H1 (cell line): ENCODE results near the gene LSM7. TPM values are rescaled to one million over a fixed set of nuclear protein-coding genes. Genes with fewer than 3 reads are reported as not detected.

Experiments used
- CTCF ChIA-PET: fragments of 300-600 bp; sonication (Branson Sonifier 250); formaldehyde crosslinking; loops from one replicate; lab custom pipeline; 2021; ENCODE audit not compliant: partially characterized antibody; lab: Charles Lee
- POLR2A ChIA-PET: fragments of 300-600 bp; sonication (Branson Sonifier 250); formaldehyde crosslinking; loops from one replicate; lab custom pipeline; 2021; ENCODE audit warnings: inconsistent platforms; ENCODE audit not compliant: partially characterized antibody; lab: Charles Lee
- DNase-seq, 2 experiments: peaks; one replicate each; pipeline versions ENCODE4 v3.0.0 to v3.0.0-alpha.2; 2010 to 2022; ENCODE audit warnings: low spot score in 2 of 2, low read depth in 1 of 2, mixed read lengths in 1 of 2
- FAIRE-seq: peaks from 2 replicates; lab custom pipeline; 2011; peaks lifted over from hg19 to GRCh38; lab: Jason Lieb, UNC
- H2AFZ ChIP-seq: 2 replicates; pipeline ENCODE4 v1.8.1; 2012; ENCODE audit warnings: low read length, inconsistent platforms
- H2AK5ac ChIP-seq: 2 replicates; pipeline ENCODE4 v1.6.1; 2013; ENCODE audit warnings: low read depth, low read length
- H2BK120ac ChIP-seq: replicated peaks from 2 replicates; pipeline ENCODE3; 2013; ENCODE audit warnings: low read depth, low read length, inconsistent platforms
- H2BK12ac ChIP-seq: 2 replicates; pipeline ENCODE4 v1.6.1; 2013; ENCODE audit warnings: low read depth, low read length
- H2BK15ac ChIP-seq: 2 replicates; pipeline ENCODE4 v1.6.1; 2013; ENCODE audit warnings: low read length
- H2BK20ac ChIP-seq: 2 replicates; pipeline ENCODE4 v1.6.1; 2013; ENCODE audit warnings: low read length
- H2BK5ac ChIP-seq: 2 replicates; pipeline ENCODE4 v1.6.1; 2013; ENCODE audit warnings: low read depth, low read length
- H3K14ac ChIP-seq: 2 replicates; pipeline ENCODE4 v1.6.1; 2013; ENCODE audit warnings: inconsistent platforms; ENCODE audit not compliant: insufficient read length
- H3K18ac ChIP-seq: 2 replicates; pipeline ENCODE4 v1.6.1; 2013; ENCODE audit warnings: low read length; ENCODE audit errors: extremely low read depth
- H3K23ac ChIP-seq: 2 replicates; pipeline ENCODE4 v1.6.1; 2013; ENCODE audit warnings: inconsistent platforms; ENCODE audit not compliant: insufficient read length
- H3K23me2 ChIP-seq: 2 replicates; pipeline ENCODE4 v1.6.1; 2013; ENCODE audit warnings: low read depth, low read length
- H3K27ac ChIP-seq: 2 replicates; pipeline ENCODE4 v1.6.1; 2011; ENCODE audit warnings: low read depth, low read length, inconsistent platforms
- H3K27me3 ChIP-seq, 4 experiments: replicated peaks in 1 of 4; 1 replicate in 1 of 4; 2 replicates in 3 of 4; pipeline versions ENCODE4 v1.6.1 to v1.8.1; 2011 to 2013; ENCODE audit warnings: low read length in 3 of 4, mild to moderate bottlenecking in 3 of 4, inconsistent platforms in 2 of 4, mixed read lengths in 2 of 4, moderate library complexity in 1 of 4; ENCODE audit not compliant: control insufficient read depth in 3 of 4, insufficient read depth in 3 of 4; ENCODE audit errors: extremely low read depth in 1 of 4
- H3K36me3 ChIP-seq, 4 experiments: 2 replicates each; pipeline versions ENCODE4 v1.6.1 to v1.8.1; 2011 to 2013; ENCODE audit warnings: mild to moderate bottlenecking in 4 of 4, low read length in 3 of 4, moderate library complexity in 2 of 4, control low read depth in 1 of 4, inconsistent platforms in 1 of 4; ENCODE audit not compliant: insufficient read depth in 4 of 4, control insufficient read depth in 2 of 4
- H3K4ac ChIP-seq: replicated peaks from 2 replicates; pipeline ENCODE3; 2013; ENCODE audit warnings: low read length, low read depth, mixed read lengths, inconsistent platforms; ENCODE audit not compliant: insufficient read length
- H3K4me1 ChIP-seq, 4 experiments: replicated peaks in 1 of 4; 1 replicate in 1 of 4; 2 replicates in 3 of 4; pipeline versions ENCODE4 v1.6.1 to v1.8.1; 2011 to 2013; ENCODE audit warnings: low read length in 3 of 4, inconsistent platforms in 2 of 4, mixed read lengths in 1 of 4; ENCODE audit not compliant: insufficient read depth in 4 of 4, control insufficient read depth in 3 of 4
- H3K4me2 ChIP-seq, 2 experiments: 2 replicates each; pipeline versions ENCODE4 v1.6.1 to v1.8.1; 2011 to 2013; ENCODE audit warnings: low read depth in 2 of 2, low read length in 2 of 2, control low read depth in 1 of 2, inconsistent platforms in 1 of 2, mild to moderate bottlenecking in 1 of 2; ENCODE audit not compliant: insufficient read depth in 1 of 2
- H3K4me3 ChIP-seq, 4 experiments: fragments of 200-600, 300-600 bp in 1 of 4; sonication (generic), shearing (Covaris generic), sonication (Bioruptor Twin) in 1 of 4; 2 replicates each; pipeline versions ENCODE4 v1.5.1 to v1.8.1; 2011 to 2016; ENCODE audit warnings: low read length in 4 of 4, low read depth in 3 of 4, control low read depth in 2 of 4, inconsistent platforms in 2 of 4, mild to moderate bottlenecking in 2 of 4, mixed read lengths in 1 of 4, moderate library complexity in 1 of 4; ENCODE audit not compliant: insufficient read depth in 2 of 4; ENCODE audit errors: extremely low read depth in 1 of 4
- H3K56ac ChIP-seq: replicated peaks from 2 replicates; pipeline ENCODE3; 2013; ENCODE audit warnings: low read depth, mild to moderate bottlenecking, mixed read lengths, low read length, inconsistent platforms; ENCODE audit not compliant: insufficient read length
- H3K79me1 ChIP-seq: 2 replicates; pipeline ENCODE4 v1.6.1; 2013; ENCODE audit warnings: low read depth, low read length, control low read depth
- H3K79me2 ChIP-seq, 2 experiments: 2 replicates each; pipeline versions ENCODE4 v1.6.1 to v1.8.1; 2012 to 2013; ENCODE audit warnings: low read length in 2 of 2, mild to moderate bottlenecking in 2 of 2, inconsistent platforms in 1 of 2; ENCODE audit not compliant: insufficient read depth in 2 of 2, control insufficient read depth in 1 of 2
- H3K9ac ChIP-seq, 4 experiments: replicated peaks in 1 of 4; 1 replicate in 1 of 4; 2 replicates in 3 of 4; pipeline versions ENCODE4 v1.6.1 to v1.8.1; 2011 to 2013; ENCODE audit warnings: low read depth in 3 of 4, low read length in 3 of 4, control low read depth in 2 of 4, mild to moderate bottlenecking in 2 of 4, moderate library complexity in 2 of 4, inconsistent platforms in 1 of 4; ENCODE audit errors: extremely low read depth in 1 of 4
- H3K9me3 ChIP-seq, 2 experiments: 2 replicates each; pipeline versions ENCODE4 v1.6.1 to v1.8.1; 2012 to 2013; ENCODE audit warnings: mild to moderate bottlenecking in 2 of 2, moderate library complexity in 2 of 2, control low read depth in 1 of 2, inconsistent platforms in 1 of 2, low read depth in 1 of 2, low read length in 1 of 2, mixed read lengths in 1 of 2; ENCODE audit not compliant: insufficient read depth in 2 of 2
- H4K20me1 ChIP-seq, 2 experiments: replicated peaks in 1 of 2; 2 replicates each; pipeline versions ENCODE3 to v1.8.1; 2011 to 2013; ENCODE audit warnings: inconsistent platforms in 2 of 2, low read length in 2 of 2, mild to moderate bottlenecking in 1 of 2; ENCODE audit not compliant: insufficient read depth in 2 of 2, control insufficient read depth in 1 of 2
- H4K5ac ChIP-seq: 2 replicates; pipeline ENCODE4 v1.6.1; 2013; ENCODE audit warnings: low read length, low read depth, mixed read lengths, inconsistent platforms; ENCODE audit not compliant: insufficient read length
- H4K8ac ChIP-seq: 2 replicates; pipeline ENCODE4 v1.8.0; 2013; ENCODE audit warnings: mild to moderate bottlenecking, moderate library complexity, low read length, inconsistent platforms; ENCODE audit not compliant: insufficient read depth; ENCODE audit errors: extremely low read depth
- H4K91ac ChIP-seq: replicated peaks from 2 replicates; pipeline ENCODE3; 2013; ENCODE audit warnings: low read length, mixed read lengths, inconsistent platforms; ENCODE audit not compliant: insufficient read length
- EP300 ChIP-seq, 2 experiments: IDR thresholded peaks; 1 replicate in 1 of 2; 2 replicates in 1 of 2; pipeline ENCODE4 v1.6.1; 2011 to 2012; ENCODE audit warnings: low read depth in 2 of 2, low read length in 2 of 2, mild to moderate bottlenecking in 2 of 2, borderline replicate concordance in 1 of 2, inconsistent platforms in 1 of 2, moderate library complexity in 1 of 2
- KDM4A ChIP-seq: IDR thresholded peaks from one replicate; pipeline ENCODE4 v1.7.1; 2012; ENCODE audit warnings: low read depth, mild to moderate bottlenecking, moderate library complexity, low read length, inconsistent platforms; ENCODE audit not compliant: severe bottlenecking
- SIN3A ChIP-seq, 2 experiments: IDR thresholded peaks in 1 of 2; conservative IDR thresholded peaks in 1 of 2; 2 replicates each; pipeline ENCODE4 v1.6.1; 2011 to 2012; ENCODE audit warnings: low read length in 2 of 2, improper control_type of control experiment in 1 of 2, low read depth in 1 of 2, mild to moderate bottlenecking in 1 of 2
- SIX5 ChIP-seq: IDR thresholded peaks from 2 replicates; pipeline ENCODE4 v1.6.1; 2011; ENCODE audit warnings: mild to moderate bottlenecking, low read depth, low read length
- WGBS, 2 experiments: shearing (Covaris generic) in 1 of 2; methylation state at CpG; one replicate each; pipeline versions ENCODE4 v1.1.6 to v1.1.7; 2013 to 2015; ENCODE audit warnings: low lambda C conversion rate in 2 of 2, mixed read lengths in 2 of 2, inconsistent platforms in 1 of 2, low coverage in 1 of 2, missing lambda C conversion rate in 1 of 2; ENCODE audit not compliant: insufficient replicate concordance in 2 of 2, insufficient coverage in 1 of 2, insufficient read length in 1 of 2; ENCODE audit errors: extremely low coverage in 1 of 2, missing lambda C conversion rate in 1 of 2; 5-methylcytosine and 5-hydroxymethylcytosine counted together
- polyA plus RNA-seq, 7 experiments: library from polyadenylated mRNA; depleted of rRNA in 3 of 7; stranded (reverse) in 5 of 7; unstranded in 2 of 7; fragments of >200 nt in 5 of 7; fragments of 200-250 nt in 2 of 7; gene quantifications; 1 replicate in 5 of 7; 2 replicates in 1 of 7; 4 replicates in 1 of 7; pipeline versions ENCODE4 v1.2.1 to v1.2.3, GENCODE V29; 2011 to 2013; ENCODE audit warnings: missing spikeins in 2 of 7, mixed read lengths in 2 of 7
- total RNA-seq: library from RNA; stranded (reverse); fragmentation: NEBNext Ultra II Directional; extraction: Animal tissue kit (Norgen Biotek cat#: 25700); gene quantifications from 2 replicates; pipeline ENCODE4 v1.2.1, GENCODE V29; 2021
- TF ChIP-seq, protein P1 (sequence below): IDR thresholded peaks from 2 replicates; pipeline ENCODE4 v1.6.1; 2011; ENCODE audit warnings: low read length, improper control_type of control experiment
- TF ChIP-seq, protein P2 (sequence below): IDR thresholded peaks from 2 replicates; pipeline ENCODE4 v1.6.1; 2012; ENCODE audit warnings: low read length, inconsistent platforms

LSM7 gene
- total and polyA plus RNA-seq, 2 of the 8 experiments (the other 6 are each of a cell fraction or from before 2014, with no cell fraction given): 228 to 1,335 TPM

DNA sequence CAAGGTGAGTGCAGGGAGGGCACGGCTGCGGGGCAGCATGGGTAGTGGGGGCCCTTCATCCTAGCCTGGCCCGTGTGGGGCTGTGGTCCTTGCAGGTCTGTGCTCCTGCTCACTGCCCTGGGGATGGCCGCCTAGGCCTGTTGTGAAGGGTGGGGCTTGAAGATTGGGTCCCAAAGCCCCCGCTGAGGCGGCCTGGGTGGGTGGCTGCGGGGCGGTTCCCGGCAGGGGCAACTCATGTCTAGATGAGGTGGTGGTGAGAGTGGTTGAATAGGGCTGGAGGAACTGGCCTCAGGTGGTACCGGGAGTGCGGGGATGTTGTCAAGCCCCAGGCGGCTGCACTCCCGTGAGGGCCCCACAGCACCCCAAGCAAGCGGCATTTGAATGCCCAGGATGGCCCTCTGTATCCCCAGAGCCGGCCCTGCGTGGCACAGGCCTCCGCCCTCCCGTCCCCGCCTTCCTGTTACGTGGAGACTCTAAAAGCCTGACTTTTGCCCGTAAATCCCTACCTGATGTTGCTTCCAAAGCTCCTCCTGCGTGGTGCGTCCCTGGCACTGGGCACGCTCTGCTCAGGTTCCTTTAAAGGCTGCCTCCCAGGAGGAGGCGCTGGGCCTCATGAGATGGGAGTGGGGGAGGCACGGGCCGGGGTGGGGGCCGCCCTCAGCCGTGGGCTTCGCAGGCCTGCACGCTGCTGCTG lies 15.1 kb upstream of the LSM7 start:
- H3K4me3 ChIP-seq: no peak overlapping the region
- H3K36me3 ChIP-seq: peaks cover 2 to 23% (median 6%) of the 10 kb centered on the region in 4 experiments; a peak in 3 of 8 replicates
- H2BK20ac ChIP-seq: no peak overlapping the region
- no peak overlapping the region for H2AFZ ChIP-seq
- H3K79me2 ChIP-seq: no peaks in the 10 kb centered on the region
- 95% methylated on average over 25 of the region's 31 CpGs; no CpG with 5 or more reads in 1 of the 2 experiments for WGBS, 2 experiments
- no peaks in the 10 kb centered on the region for H3K79me1 ChIP-seq
- no peaks in the 10 kb centered on the region for H3K9me3 ChIP-seq
- H4K91ac ChIP-seq: no peak overlapping the region
- no peak overlapping the region for H3K56ac ChIP-seq
- no peak overlapping the region for H4K5ac ChIP-seq
- ChIA-PET POLR2A (interaction anchor here (1.1 kb wide), 1 partner anchor 11 kb away, joined by 3 read pairs; no protein-coding TSS in a partner anchor), CTCF (no interaction called here)
- H2BK120ac ChIP-seq: no peak overlapping the region
- no peaks in the 10 kb centered on the region for H3K27me3 ChIP-seq
- DNase-seq (no peak), FAIRE-seq (no peak)
- H3K27ac ChIP-seq: no peak overlapping the region
- H3K18ac ChIP-seq: no peak overlapping the region
- H4K20me1 ChIP-seq: peaks cover 4 to 8% of the 10 kb centered on the region in 2 experiments
- H3K23ac ChIP-seq: no peak overlapping the region
- no peak overlapping the region; the same call in 1 of the 2 replicates for H2BK5ac ChIP-seq
- no peak overlapping the region for H2BK15ac ChIP-seq
- no peak overlapping the region for H3K9ac ChIP-seq
- H4K8ac ChIP-seq: no peak overlapping the region
- H3K4me1 ChIP-seq: no peaks in the 10 kb centered on the region
- no peak overlapping the region for H3K14ac ChIP-seq
- no peaks in the 10 kb centered on the region for H3K23me2 ChIP-seq
- H2BK12ac ChIP-seq: no peak overlapping the region
- no peak overlapping the region for H3K4ac ChIP-seq
- H3K4me2 ChIP-seq: no peak overlapping the region
- H2AK5ac ChIP-seq: no peak overlapping the region
- TF ChIP-seq SIN3A (conservative IDR thresholded peaks at IDR 0.05 in 1 of 2, IDR thresholded peaks at IDR 0.05 in 1 of 2; ENCODE audit: low read depth in 1 of 2, low read length in 2 of 2) (no peak), SIX5 (no peak), EP300 (IDR thresholded peaks at IDR 0.05; ENCODE audit: borderline replicate concordance in 1 of 2, low read depth in 2 of 2, low read length in 2 of 2) (no peak), KDM4A (no peak)
- TF ChIP-seq, protein P1, sequence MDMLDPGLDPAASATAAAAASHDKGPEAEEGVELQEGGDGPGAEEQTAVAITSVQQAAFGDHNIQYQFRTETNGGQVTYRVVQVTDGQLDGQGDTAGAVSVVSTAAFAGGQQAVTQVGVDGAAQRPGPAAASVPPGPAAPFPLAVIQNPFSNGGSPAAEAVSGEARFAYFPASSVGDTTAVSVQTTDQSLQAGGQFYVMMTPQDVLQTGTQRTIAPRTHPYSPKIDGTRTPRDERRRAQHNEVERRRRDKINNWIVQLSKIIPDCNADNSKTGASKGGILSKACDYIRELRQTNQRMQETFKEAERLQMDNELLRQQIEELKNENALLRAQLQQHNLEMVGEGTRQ: no peak
- TF ChIP-seq, protein P2, sequence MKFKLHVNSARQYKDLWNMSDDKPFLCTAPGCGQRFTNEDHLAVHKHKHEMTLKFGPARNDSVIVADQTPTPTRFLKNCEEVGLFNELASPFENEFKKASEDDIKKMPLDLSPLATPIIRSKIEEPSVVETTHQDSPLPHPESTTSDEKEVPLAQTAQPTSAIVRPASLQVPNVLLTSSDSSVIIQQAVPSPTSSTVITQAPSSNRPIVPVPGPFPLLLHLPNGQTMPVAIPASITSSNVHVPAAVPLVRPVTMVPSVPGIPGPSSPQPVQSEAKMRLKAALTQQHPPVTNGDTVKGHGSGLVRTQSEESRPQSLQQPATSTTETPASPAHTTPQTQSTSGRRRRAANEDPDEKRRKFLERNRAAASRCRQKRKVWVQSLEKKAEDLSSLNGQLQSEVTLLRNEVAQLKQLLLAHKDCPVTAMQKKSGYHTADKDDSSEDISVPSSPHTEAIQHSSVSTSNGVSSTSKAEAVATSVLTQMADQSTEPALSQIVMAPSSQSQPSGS: no peak
